AG04449 (cell line): Measurements from ENCODE around the gene UBALD1.

ENCODE experiments used
- CTCF ChIA-PET: fragments of 350-600 bp; formaldehyde crosslinking; extraction: SDS; loops from one replicate; lab custom pipeline; 2021; ENCODE audit warnings: antibody characterized with exemption; lab: Yijun Ruan, JAX
- POLR2A ChIA-PET: fragments of 400-600, 350-600 bp; formaldehyde crosslinking; extraction: SDS; loops from one replicate; lab custom pipeline; 2020; ENCODE audit warnings: antibody characterized with exemption, inconsistent platforms; lab: Yijun Ruan, JAX
- DNase-seq: peaks from one replicate; pipeline ENCODE4 v3.0.0-alpha.2; 2010; ENCODE audit warnings: low read depth, low spot score
- H3K4me3 ChIP-seq: 2 replicates; pipeline ENCODE4 v1.5.1; 2011; ENCODE audit warnings: low read depth, mild to moderate bottlenecking, control low read depth, low read length
- CTCF ChIP-seq: IDR thresholded peaks from one replicate; pipeline ENCODE4 v1.5.1; 2011; ENCODE audit warnings: mild to moderate bottlenecking, moderate library complexity, low read length, control low read depth, inconsistent platforms; ENCODE audit not compliant: insufficient read depth; ENCODE audit errors: missing control alignments

The UBALD1 gene

GRCh38 chr16:4566144-4566543 is 48.5 kb downstream of the UBALD1 start:
- ChIA-PET CTCF (interaction anchor here (1.9 kb wide), 1 partner anchor 20 kb away, joined by 7 read pairs; no protein-coding TSS in a partner anchor), POLR2A (no interaction called here)
- H3K4me3 ChIP-seq = no peak overlapping the region
- TF ChIP-seq CTCF = no peak
- DNase-seq = no peak

- no peak for DNase-seq
- CTCF ChIA-PET = interaction anchor here (1.9 kb wide), 1 partner anchor 21 kb away, joined by 7 read pairs; no protein-coding TSS in a partner anchor
- H3K4me3 ChIP-seq = no peak overlapping the region
- POLR2A ChIA-PET = no interaction called here
- TF ChIP-seq CTCF = no peak
Observed at GRCh38 chr16:4564661-4565267, 49.9 kb downstream of the UBALD1 start.

GRCh38 chr16:4561596-4561995 is 53.1 kb downstream of the UBALD1 start:
- H3K4me3 ChIP-seq = no peak overlapping the region
- ChIA-PET POLR2A (no interaction called here), CTCF (interaction anchor here (3.1 to 3.9 kb wide), 3 partner anchors 10 to 25 kb away, joined by 17 to 23 read pairs (median 20); no protein-coding TSS in a partner anchor)
- no peak for TF ChIP-seq CTCF
- DNase-seq = no peak
